Measurements from ENCODE around the gene TAF3. TPM values are rescaled to one million over a fixed set of nuclear protein-coding genes. Genes with fewer than 3 reads are reported as not detected.

TAF3 gene
- total RNA-seq, 1 donor = 2.2 TPM

- H3K4me3 ChIP-seq (ENCODE audit: low read depth, low read length) = no peak overlapping the region
- no peak for DNase-seq (ENCODE audit: low read depth)
- no peak for TF ChIP-seq CTCF (IDR thresholded peaks at IDR 0.05; ENCODE audit: insufficient read depth, low read depth, low read length)
Measured at GRCh38 chr10:7969623-7970022, 151.3 kb downstream of the TAF3 start.

- DNase-seq (ENCODE audit: low read depth) = no peak
- no peak overlapping the region for H3K4me3 ChIP-seq (ENCODE audit: low read depth, low read length)
- no peak for TF ChIP-seq CTCF (IDR thresholded peaks at IDR 0.05; ENCODE audit: insufficient read depth, low read depth, low read length)
Measured at GRCh38 chr10:7971949-7972348, 153.6 kb downstream of the TAF3 start.

- TF ChIP-seq CTCF (IDR thresholded peaks at IDR 0.05; ENCODE audit: insufficient read depth, low read depth, low read length) = no peak
- no peak overlapping the region for H3K4me3 ChIP-seq (ENCODE audit: low read depth, low read length)
- no peak for DNase-seq (ENCODE audit: low read depth)
Measured at GRCh38 chr10:7972367-7972766, 154.1 kb downstream of the TAF3 start.

- no peak overlapping the region for H3K4me3 ChIP-seq (ENCODE audit: low read depth, low read length)
- TF ChIP-seq CTCF (IDR thresholded peaks at IDR 0.05; ENCODE audit: insufficient read depth, low read depth, low read length) = no peak
- DNase-seq (ENCODE audit: low read depth) = no peak
Measured at GRCh38 chr10:7980196-7980595, 161.9 kb downstream of the TAF3 start.

GRCh38 chr10:7982727-7983126 is 164.4 kb downstream of the TAF3 start:
- H3K4me3 ChIP-seq (ENCODE audit: low read depth, low read length) = no peak overlapping the region
- DNase-seq (ENCODE audit: low read depth) = no peak
- no peak for TF ChIP-seq CTCF (IDR thresholded peaks at IDR 0.05; ENCODE audit: insufficient read depth, low read depth, low read length)

- no peak overlapping the region for H3K4me3 ChIP-seq (ENCODE audit: low read depth, low read length)
- no peak for DNase-seq (ENCODE audit: low read depth)
- TF ChIP-seq CTCF (IDR thresholded peaks at IDR 0.05; ENCODE audit: insufficient read depth, low read depth, low read length) = no peak
Measured at GRCh38 chr10:7984325-7984724, 166.0 kb downstream of the TAF3 start.

- no peak overlapping the region for H3K4me3 ChIP-seq (ENCODE audit: low read depth, low read length)
- TF ChIP-seq CTCF (IDR thresholded peaks at IDR 0.05; ENCODE audit: insufficient read depth, low read depth, low read length) = no peak
- DNase-seq (ENCODE audit: low read depth) = peak; percentile 61
Measured at GRCh38 chr10:7984896-7985295, 166.6 kb downstream of the TAF3 start.

Data from fibroblast of villous mesenchyme (primary cell).